ENCODE results near the gene TUBGCP3.
"Not testable (repeated sequence)": the region's sequence is repeated elsewhere in the genome, so short reads cannot be mapped to it uniquely, and the experiment has no call there.

The TUBGCP3 gene

GRCh38 chr13:112487127-112487517 is 100.8 kb downstream of the TUBGCP3 start:
- no peak for TF ChIP-seq CTCF (IDR thresholded peaks at IDR 0.05; ENCODE audit: extremely low read depth, missing control alignments)
- DNase-seq (ENCODE audit: low spot score) = no peak

GRCh38 chr13:112486386-112487126 is 101.4 kb downstream of the TUBGCP3 start:
- no peak for TF ChIP-seq CTCF (IDR thresholded peaks at IDR 0.05; ENCODE audit: extremely low read depth, missing control alignments)
- no peak for DNase-seq (ENCODE audit: low spot score)

DNA sequence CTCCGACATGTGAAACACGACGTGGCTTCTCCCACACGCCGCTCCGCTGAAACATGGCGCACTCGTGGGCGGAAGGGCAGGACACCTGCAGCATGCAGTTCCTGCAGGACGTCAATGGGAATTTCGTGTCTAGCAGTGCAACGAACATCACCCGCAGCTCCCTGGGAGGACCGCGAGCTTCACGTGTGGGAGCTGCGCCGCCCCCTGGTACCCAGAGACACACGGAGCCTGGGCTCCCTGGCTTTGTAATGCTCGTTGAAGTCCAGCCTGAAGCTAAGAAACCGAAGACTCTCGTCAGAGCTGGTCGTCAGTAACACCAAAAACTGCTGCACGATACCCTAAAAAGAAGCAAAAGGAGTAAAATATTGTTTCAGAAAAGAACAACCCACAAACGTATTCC is 102.1 kb downstream of the TUBGCP3 start:
- not testable (repeated sequence) for DNase-seq (ENCODE audit: low spot score)

- TF ChIP-seq CTCF (IDR thresholded peaks at IDR 0.05; ENCODE audit: extremely low read depth, missing control alignments) = no peak
- no peak for DNase-seq (ENCODE audit: low spot score)
These were observed 104.7 kb downstream of the TUBGCP3 start for GRCh38 chr13:112483299-112483698.

GRCh38 chr13:112481458-112481857 is 106.5 kb downstream of the TUBGCP3 start:
- TF ChIP-seq CTCF (IDR thresholded peaks at IDR 0.05; ENCODE audit: extremely low read depth, missing control alignments) = no peak
- no peak for DNase-seq (ENCODE audit: low spot score)

- DNase-seq (ENCODE audit: low spot score) = no peak
- no peak for TF ChIP-seq CTCF (IDR thresholded peaks at IDR 0.05; ENCODE audit: extremely low read depth, missing control alignments)
These were observed 108.6 kb downstream of the TUBGCP3 start for GRCh38 chr13:112479389-112479788.

DNA sequence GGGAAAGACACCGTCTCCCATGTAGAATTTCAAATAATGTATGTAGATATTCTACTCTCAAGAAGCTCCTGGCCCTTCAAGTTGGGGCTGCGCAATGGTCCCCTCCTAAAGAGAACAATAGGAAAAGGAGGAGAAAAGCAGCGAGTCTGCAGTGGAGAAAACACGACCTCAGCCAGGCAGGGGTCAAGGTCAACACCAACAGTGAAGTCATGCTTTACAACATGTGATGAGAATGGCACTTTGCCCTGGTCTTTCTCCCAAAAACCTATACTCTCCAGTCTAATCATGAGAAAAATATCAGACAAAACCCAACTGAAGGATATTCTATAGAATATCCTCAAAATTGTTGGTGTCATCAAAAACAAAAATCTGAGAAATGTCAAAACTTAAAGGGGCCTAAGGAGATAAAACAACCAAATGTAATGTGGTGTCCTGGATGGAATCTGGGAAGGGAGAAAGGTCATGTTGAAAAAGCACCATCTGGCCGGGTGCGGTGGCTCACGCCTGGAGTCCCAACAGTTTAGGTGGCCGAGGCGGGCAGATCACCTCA is 110.8 kb downstream of the TUBGCP3 start:
- DNase-seq (ENCODE audit: low spot score) = no peak
- no peak for TF ChIP-seq CTCF (IDR thresholded peaks at IDR 0.05; ENCODE audit: extremely low read depth, missing control alignments)

GRCh38 chr13:112475889-112476288 is 112.1 kb downstream of the TUBGCP3 start:
- TF ChIP-seq CTCF (IDR thresholded peaks at IDR 0.05; ENCODE audit: extremely low read depth, missing control alignments) = no peak
- no peak for DNase-seq (ENCODE audit: low spot score)
